NCI-H2029 (cell line): ENCODE results near the gene ZBTB7C.
A peak's percentile ranks its signal among the peaks of the same experiment; 100 is the strongest.

Source experiments
- DNase-seq: peaks from one replicate; lab custom pipeline; 2025; lab: John Stamatoyannopoulos, UW

ZBTB7C gene

GRCh38 chr18:48055351-48055750, 353.8 kb downstream of the ZBTB7C start:
- no peak for DNase-seq

GRCh38 chr18:48053881-48054816, 355.0 kb downstream of the ZBTB7C start:
- DNase-seq, result no peak

- no peak for DNase-seq
These were observed 356.3 kb downstream of the ZBTB7C start for GRCh38 chr18:48052842-48053241.

GRCh38 chr18:48051945-48052840, 357.0 kb downstream of the ZBTB7C start:
- no peak for DNase-seq

GRCh38 chr18:48050176-48050575, 359.0 kb downstream of the ZBTB7C start:
- DNase-seq, result no peak

- DNase-seq, result no peak
These were observed 359.4 kb downstream of the ZBTB7C start for GRCh38 chr18:48049757-48050156.

- DNase-seq, result no peak
These were observed 360.9 kb downstream of the ZBTB7C start for GRCh38 chr18:48048251-48048650.

GRCh38 chr18:48046843-48047242, 362.3 kb downstream of the ZBTB7C start:
- DNase-seq, result no peak

GRCh38 chr18:48045744-48046143, 363.4 kb downstream of the ZBTB7C start:
- DNase-seq, result no peak

GRCh38 chr18:48044944-48045343, 364.2 kb downstream of the ZBTB7C start:
- no peak for DNase-seq

- DNase-seq, result no peak
These were observed 366.0 kb downstream of the ZBTB7C start for GRCh38 chr18:48043166-48043565.

GRCh38 chr18:48042431-48042830, 366.8 kb downstream of the ZBTB7C start:
- no peak for DNase-seq

GRCh38 chr18:48040457-48041110, 368.6 kb downstream of the ZBTB7C start:
- DNase-seq, result no peak

- DNase-seq, result no peak
These were observed 369.4 kb downstream of the ZBTB7C start for GRCh38 chr18:48039769-48040215.

GRCh38 chr18:48038636-48039035, 370.5 kb downstream of the ZBTB7C start:
- no peak for DNase-seq

- DNase-seq, result peak; percentile 17
These were observed 371.5 kb downstream of the ZBTB7C start for GRCh38 chr18:48037481-48038271.

- DNase-seq, result peak; percentile 75
These were observed 372.4 kb downstream of the ZBTB7C start for GRCh38 chr18:48036641-48037421.

GRCh38 chr18:48036226-48036625, 373.0 kb downstream of the ZBTB7C start:
- DNase-seq, result peak; percentile 47

GRCh38 chr18:48035556-48035860, 373.7 kb downstream of the ZBTB7C start:
- no peak for DNase-seq

GRCh38 chr18:48034651-48035555, 374.3 kb downstream of the ZBTB7C start:
- no peak for DNase-seq
